ENCODE measurements around the gene RPL18A.

The RPL18A gene

DNA sequence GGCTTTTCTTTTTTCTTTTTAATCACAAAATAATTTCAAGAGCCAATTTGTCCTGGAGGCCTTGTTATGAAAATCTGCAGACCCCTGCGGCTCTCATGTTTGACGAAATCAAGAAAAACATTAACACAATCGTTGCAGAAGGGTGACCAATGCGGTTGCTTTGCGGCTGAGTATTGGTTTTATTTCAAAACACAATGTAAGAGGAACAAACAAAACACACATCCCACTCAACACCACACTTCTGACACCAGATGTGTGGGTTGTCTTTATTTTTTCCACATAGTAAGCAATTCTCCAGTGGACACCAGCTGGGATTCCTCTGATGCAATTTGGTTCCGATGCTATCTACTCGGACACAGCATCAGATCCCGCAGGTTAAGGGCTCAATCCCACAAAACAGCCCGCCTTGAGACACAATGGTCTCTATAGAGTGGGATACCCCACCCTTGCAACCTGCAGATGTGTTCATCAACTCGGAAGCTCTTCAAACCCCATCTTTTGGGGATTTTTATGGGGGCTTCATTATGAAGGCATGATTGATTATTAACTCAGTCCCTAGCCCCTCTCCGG is 51.2 kb downstream of the RPL18A start:
- no peak for DNase-seq
